Natural killer cell (primary cell): ENCODE measurements around the gene CCDC102B. TPM values are rescaled to one million over a fixed set of nuclear protein-coding genes. Genes with fewer than 3 reads are reported as not detected.

Source experiments
- ATAC-seq, 3 donors: fragments of 150-1000 bp in 2 of 3; fragments of 200-7000 bp in 1 of 3; cut with Tn5 transposase; 1 replicate in 1 of 3; 2 replicates in 2 of 3; pipeline ENCODE4 v1.10.0; 2021; ENCODE audit warnings: mild to moderate bottlenecking in 2 of 3, moderate library complexity in 2 of 3
- DNase-seq, 2 donors: peaks; one replicate each; pipeline versions ENCODE4 v3.0.0 to v3.0.0-alpha.2; 2013 to 2021; ENCODE audit warnings: mixed read lengths in 1 of 2
- H3K27ac ChIP-seq: one replicate; pipeline ENCODE4 v1.5.1; 2013; ENCODE audit warnings: mild to moderate bottlenecking, low read length
- H3K27me3 ChIP-seq: one replicate; pipeline ENCODE4 v1.6.1; 2013; ENCODE audit warnings: low read length; ENCODE audit not compliant: control insufficient read depth, insufficient read depth
- H3K36me3 ChIP-seq: one replicate; pipeline ENCODE4 v1.6.1; 2013; ENCODE audit warnings: low read length; ENCODE audit not compliant: control insufficient read depth, insufficient read depth
- H3K4me1 ChIP-seq: one replicate; pipeline ENCODE4 v1.6.1; 2013; ENCODE audit warnings: low read length; ENCODE audit not compliant: control insufficient read depth, insufficient read depth
- H3K4me3 ChIP-seq: one replicate; pipeline ENCODE4 v1.5.1; 2013; ENCODE audit warnings: low read length
- H3K9me3 ChIP-seq: one replicate; pipeline ENCODE4 v1.6.1; 2013; ENCODE audit warnings: low read length; ENCODE audit not compliant: control insufficient read depth, insufficient read depth
- H3K27ac Mint-ChIP-seq, 2 donors: one replicate each; pipeline ENCODE4 v1.8.0; 2022; ENCODE audit warnings: mild to moderate bottlenecking in 2 of 2, mixed read lengths in 2 of 2, moderate library complexity in 1 of 2
- H3K27me3 Mint-ChIP-seq, 2 donors: one replicate each; pipeline ENCODE4 v1.8.0; 2022; ENCODE audit warnings: low read depth in 2 of 2, mixed read lengths in 2 of 2
- H3K36me3 Mint-ChIP-seq: one replicate; pipeline ENCODE4 v1.8.0; 2022; ENCODE audit warnings: mixed read lengths
- H3K4me1 Mint-ChIP-seq, 2 donors: one replicate each; pipeline ENCODE4 v1.8.0; 2022; ENCODE audit warnings: mixed read lengths in 2 of 2
- H3K4me3 Mint-ChIP-seq: one replicate; pipeline ENCODE4 v1.8.0; 2022; ENCODE audit warnings: mild to moderate bottlenecking, moderate library complexity, mixed read lengths
- H3K9me3 Mint-ChIP-seq, 2 donors: one replicate each; pipeline ENCODE4 v1.8.0; 2022; ENCODE audit warnings: mixed read lengths in 2 of 2
- CTCF ChIP-seq: fragments of 200-600 bp; IDR thresholded peaks from one replicate; pipeline ENCODE4 v1.8.0; 2022; ENCODE audit warnings: antibody characterized with exemption
- WGBS: methylation state at CpG from one replicate; pipeline ENCODE4 v1.1.7; 2013; ENCODE audit warnings: missing lambda C conversion rate; ENCODE audit not compliant: insufficient coverage; 5-methylcytosine and 5-hydroxymethylcytosine counted together
- intact Hi-C: fragments of 100-400 bp; cut with micrococcal nuclease; formaldehyde crosslinking; loops from one replicate; pipeline ENCODE4 v1.14.2; 2022
- total RNA-seq, 4 donors: library from RNA; stranded (reverse); fragments of 120-200 nt in 1 of 4; gene quantifications; one replicate each; pipeline versions ENCODE4 v1.2.3 to v1.2.4, GENCODE V29; 2013 to 2022

Gene CCDC102B
- total RNA-seq, 3 donors from 2014 or later (not counting 1 experiment from before 2014, with no cell fraction given), result 6.9 to 9.9 (median 8.9) TPM

GRCh38 chr18:68839701-68840100 is 41.8 kb downstream of the CCDC102B start:
- intact Hi-C loops, result no loop called here
- DNase-seq, result no peak
- Mint-ChIP-seq H3K27ac (no peak overlapping the region), H3K4me3 (no peak overlapping the region), H3K4me1 (no peaks in the 10 kb centered on the region), H3K9me3 (no peaks in the 10 kb centered on the region), H3K36me3 (no peaks in the 10 kb centered on the region), H3K27me3 (no peaks in the 10 kb centered on the region)
- TF ChIP-seq CTCF, result no peak
- Histone ChIP-seq H3K9me3 (no peaks in the 10 kb centered on the region), H3K27me3 (no peaks in the 10 kb centered on the region), H3K4me1 (no peaks in the 10 kb centered on the region), H3K27ac (no peak overlapping the region), H3K36me3 (no peaks in the 10 kb centered on the region), H3K4me3 (no peak overlapping the region)
- 92% methylated on average over 3 of the region's 4 CpGs for WGBS
- ATAC-seq, result no peak

GRCh38 chr18:68840554-68841263 is 42.8 kb downstream of the CCDC102B start:
- H3K27ac Mint-ChIP-seq, result no peak overlapping the region
- Histone ChIP-seq H3K4me1 (no peaks in the 10 kb centered on the region), H3K4me3 (no peak overlapping the region), H3K36me3 (no peaks in the 10 kb centered on the region), H3K27me3 (no peaks in the 10 kb centered on the region), H3K9me3 (no peaks in the 10 kb centered on the region), H3K27ac (no peak overlapping the region)
- H3K36me3 Mint-ChIP-seq, result no peaks in the 10 kb centered on the region
- ATAC-seq (no peak), DNase-seq (no peak)
- TF ChIP-seq CTCF, result no peak
- H3K4me3 Mint-ChIP-seq, result no peak overlapping the region
- H3K4me1 Mint-ChIP-seq, result no peaks in the 10 kb centered on the region
- 67% methylated on average over 4 of the region's 7 CpGs for WGBS
- H3K9me3 Mint-ChIP-seq, result no peaks in the 10 kb centered on the region
- no peaks in the 10 kb centered on the region for H3K27me3 Mint-ChIP-seq
- intact Hi-C loops, result no loop called here

GRCh38 chr18:68841301-68841700 is 43.4 kb downstream of the CCDC102B start:
- no peak overlapping the region for H3K27ac Mint-ChIP-seq
- Histone ChIP-seq H3K27ac (no peak overlapping the region), H3K27me3 (no peaks in the 10 kb centered on the region), H3K9me3 (no peaks in the 10 kb centered on the region), H3K4me3 (no peak overlapping the region), H3K4me1 (no peaks in the 10 kb centered on the region), H3K36me3 (no peaks in the 10 kb centered on the region)
- no peak for ATAC-seq
- no peak for DNase-seq
- no peak for TF ChIP-seq CTCF
- no peaks in the 10 kb centered on the region for H3K9me3 Mint-ChIP-seq
- no peaks in the 10 kb centered on the region for H3K4me1 Mint-ChIP-seq
- H3K27me3 Mint-ChIP-seq, result no peaks in the 10 kb centered on the region
- H3K36me3 Mint-ChIP-seq, result no peaks in the 10 kb centered on the region
- H3K4me3 Mint-ChIP-seq, result no peak overlapping the region
- intact Hi-C loops, result no loop called here

- Mint-ChIP-seq H3K27ac (no peak overlapping the region), H3K9me3 (no peaks in the 10 kb centered on the region), H3K36me3 (no peaks in the 10 kb centered on the region), H3K4me3 (no peak overlapping the region), H3K27me3 (no peaks in the 10 kb centered on the region), H3K4me1 (no peaks in the 10 kb centered on the region)
- no peaks in the 10 kb centered on the region for H3K9me3 ChIP-seq
- no peaks in the 10 kb centered on the region for H3K36me3 ChIP-seq
- H3K4me1 ChIP-seq, result no peaks in the 10 kb centered on the region
- intact Hi-C loops, result no loop called here
- no peak for TF ChIP-seq CTCF
- no peak overlapping the region for H3K4me3 ChIP-seq
- no peak for DNase-seq
- H3K27me3 ChIP-seq, result no peaks in the 10 kb centered on the region
- no peak overlapping the region for H3K27ac ChIP-seq
- ATAC-seq, result no peak
- WGBS, result 85% methylated on average over 2 of the region's 2 CpGs
Measured at GRCh38 chr18:68842951-68843350, 45.1 kb downstream of the CCDC102B start.
